GM18951 (cell line): ENCODE results near the gene PSMD2.

ENCODE experiments used
- POLR2A ChIP-seq: IDR thresholded peaks from 4 replicates; pipeline ENCODE4 v1.6.1; 2011; ENCODE audit warnings: mild to moderate bottlenecking; ENCODE audit not compliant: insufficient read length, insufficient read depth; ENCODE audit errors: extremely low read depth
- in situ Hi-C: fragments of 300-500 bp; cut with MboI; formaldehyde crosslinking; loops from one replicate; pipeline ENCODE4 v1.12.0; 2022; ENCODE audit warnings: low sequenced_read_pairs, mixed read lengths, inconsistent platforms; ENCODE audit not compliant: unreplicated experiment

PSMD2 gene

DNA sequence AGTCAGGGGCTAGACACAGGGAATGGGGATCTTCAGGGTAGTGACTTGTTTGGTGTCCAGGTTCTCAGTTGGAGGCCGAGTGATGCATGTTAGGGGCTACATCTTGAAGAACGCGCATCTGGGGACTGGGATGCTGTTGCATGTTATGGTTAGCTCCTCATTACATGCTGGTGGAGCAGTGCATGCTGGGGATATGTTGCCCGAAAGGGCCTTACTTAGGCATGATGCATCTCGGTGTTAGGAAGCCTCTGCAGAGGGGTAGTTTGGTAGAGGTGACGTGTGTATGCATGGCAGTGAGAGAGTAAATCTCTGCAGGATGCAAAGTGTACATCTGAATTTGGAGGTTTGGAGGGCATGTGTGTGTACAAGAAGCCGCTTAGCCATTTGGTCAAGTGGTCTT lies 17.8 kb downstream of the PSMD2 start:
- in situ Hi-C loops, result no loop called here
- TF ChIP-seq POLR2A, result no peak

DNA sequence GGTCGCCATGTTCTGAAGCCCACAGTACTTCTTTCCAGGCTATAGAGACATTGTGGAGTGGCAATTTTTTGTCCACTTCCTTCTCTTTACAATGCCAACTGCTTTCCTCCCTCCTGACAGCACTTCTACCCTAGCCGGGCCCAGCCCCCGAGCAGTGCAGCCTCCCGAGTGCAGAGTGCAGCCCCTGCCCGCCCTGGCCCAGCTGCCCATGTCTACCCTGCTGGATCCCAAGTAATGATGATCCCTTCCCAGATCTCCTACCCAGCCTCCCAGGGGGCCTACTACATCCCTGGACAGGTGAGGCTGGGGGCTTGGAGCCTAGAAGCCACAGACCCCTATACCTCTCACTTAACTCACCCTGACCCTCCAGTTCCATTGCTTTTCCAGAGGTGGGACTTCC lies 18.2 kb downstream of the PSMD2 start:
- in situ Hi-C loops, result no loop called here
- no peak for TF ChIP-seq POLR2A

DNA sequence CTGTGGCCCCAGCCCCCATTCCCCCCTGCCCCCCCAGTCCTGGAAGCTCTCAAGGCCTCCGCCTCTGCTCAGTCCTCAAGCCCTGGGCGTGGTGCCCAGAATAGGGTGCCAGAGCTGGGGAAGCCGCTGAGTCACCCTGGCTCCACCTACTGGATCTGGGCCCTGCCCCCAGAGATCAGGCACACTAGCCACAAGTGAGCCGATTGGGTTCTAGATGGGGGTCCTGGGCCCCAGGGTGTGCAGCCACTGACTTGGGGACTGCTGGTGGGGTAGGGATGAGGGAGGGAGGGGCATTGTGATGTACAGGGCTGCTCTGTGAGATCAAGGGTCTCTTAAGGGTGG lies 21.0 kb downstream of the PSMD2 start:
- in situ Hi-C loops, result no loop called here

DNA sequence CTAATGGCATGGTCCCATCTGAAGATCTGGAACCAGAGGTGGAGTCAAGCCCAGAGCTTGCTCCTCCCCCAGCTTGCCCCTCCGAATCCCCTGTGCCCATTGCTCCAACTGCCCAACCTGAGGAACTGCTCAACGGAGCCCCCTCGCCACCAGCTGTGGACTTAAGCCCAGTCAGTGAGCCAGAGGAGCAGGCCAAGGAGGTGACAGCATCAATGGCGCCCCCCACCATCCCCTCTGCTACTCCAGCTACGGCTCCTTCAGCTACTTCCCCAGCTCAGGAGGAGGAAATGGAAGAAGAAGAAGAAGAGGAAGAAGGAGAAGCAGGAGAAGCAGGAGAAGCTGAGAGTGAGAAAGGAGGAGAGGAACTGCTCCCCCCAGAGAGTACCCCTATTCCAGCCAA lies 22.6 kb downstream of the PSMD2 start:
- in situ Hi-C loops, result no loop called here
- TF ChIP-seq POLR2A, result no peak

More for the DNA sequence above, 21.0 kb downstream of the PSMD2 start:
- no peak for TF ChIP-seq POLR2A

DNA sequence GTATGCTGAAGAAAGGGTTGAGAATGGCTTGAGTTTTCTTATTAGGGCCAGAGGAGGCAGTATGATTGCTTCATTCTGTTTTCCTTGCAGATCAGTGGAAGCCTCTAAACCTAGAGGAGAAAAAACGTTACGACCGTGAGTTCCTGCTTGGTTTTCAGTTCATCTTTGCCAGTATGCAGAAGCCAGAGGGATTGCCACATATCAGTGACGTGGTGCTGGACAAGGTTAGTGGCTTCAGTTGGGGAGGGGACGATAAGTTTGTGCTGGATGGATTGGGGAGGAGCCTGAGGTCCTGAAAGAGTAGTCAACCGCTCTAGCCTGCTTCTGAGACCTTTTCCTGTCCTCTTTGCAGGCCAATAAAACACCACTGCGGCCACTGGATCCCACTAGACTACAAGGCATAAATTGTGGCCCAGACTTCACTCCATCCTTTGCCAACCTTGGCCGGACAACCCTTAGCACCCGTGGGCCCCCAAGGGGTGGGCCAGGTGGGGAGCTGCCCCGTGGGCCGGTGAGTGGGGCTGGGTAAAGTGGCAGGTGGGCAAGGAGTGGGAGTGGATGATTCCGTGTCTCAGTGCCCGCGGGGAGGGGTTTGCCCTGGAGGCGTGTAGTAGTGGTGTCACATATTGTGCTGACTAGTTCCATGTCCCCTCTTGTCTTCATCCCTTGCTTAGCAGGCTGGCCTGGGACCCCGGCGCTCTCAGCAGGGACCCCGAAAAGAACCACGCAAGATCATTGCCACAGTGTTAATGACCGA lies 23.9 kb downstream of the PSMD2 start:
- in situ Hi-C loops, result no loop called here
- no peak for TF ChIP-seq POLR2A

DNA sequence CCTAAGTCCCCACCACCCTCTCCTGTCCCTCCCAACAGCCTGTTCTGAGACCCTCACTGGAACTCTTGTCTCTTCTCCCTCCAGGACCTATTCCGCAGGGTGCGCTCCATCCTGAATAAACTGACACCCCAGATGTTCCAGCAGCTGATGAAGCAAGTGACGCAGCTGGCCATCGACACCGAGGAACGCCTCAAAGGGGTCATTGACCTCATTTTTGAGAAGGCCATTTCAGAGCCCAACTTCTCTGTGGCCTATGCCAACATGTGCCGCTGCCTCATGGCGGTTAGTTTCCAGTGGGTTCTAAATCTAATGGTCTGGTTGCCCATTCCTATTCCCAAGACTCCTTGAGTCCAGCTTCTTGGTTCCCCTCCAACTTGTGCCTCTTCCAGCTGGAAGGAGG lies 24.7 kb downstream of the PSMD2 start:
- in situ Hi-C loops, result no loop called here
- TF ChIP-seq POLR2A, result no peak

DNA sequence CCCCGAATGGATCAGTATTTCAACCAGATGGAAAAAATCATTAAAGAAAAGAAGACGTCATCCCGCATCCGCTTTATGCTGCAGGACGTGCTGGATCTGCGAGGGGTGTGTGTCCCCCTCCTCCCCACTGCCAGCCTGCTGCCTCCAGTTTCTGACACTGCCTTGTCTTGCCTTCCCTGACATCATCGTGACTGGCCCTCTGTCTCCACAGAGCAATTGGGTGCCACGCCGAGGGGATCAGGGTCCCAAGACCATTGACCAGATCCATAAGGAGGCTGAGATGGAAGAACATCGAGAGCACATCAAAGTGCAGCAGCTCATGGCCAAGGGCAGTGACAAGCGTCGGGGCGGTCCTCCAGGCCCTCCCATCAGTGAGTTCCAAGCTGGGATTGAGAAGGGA lies 26.2 kb downstream of the PSMD2 start:
- in situ Hi-C loops, result no loop called here
- no peak for TF ChIP-seq POLR2A

DNA sequence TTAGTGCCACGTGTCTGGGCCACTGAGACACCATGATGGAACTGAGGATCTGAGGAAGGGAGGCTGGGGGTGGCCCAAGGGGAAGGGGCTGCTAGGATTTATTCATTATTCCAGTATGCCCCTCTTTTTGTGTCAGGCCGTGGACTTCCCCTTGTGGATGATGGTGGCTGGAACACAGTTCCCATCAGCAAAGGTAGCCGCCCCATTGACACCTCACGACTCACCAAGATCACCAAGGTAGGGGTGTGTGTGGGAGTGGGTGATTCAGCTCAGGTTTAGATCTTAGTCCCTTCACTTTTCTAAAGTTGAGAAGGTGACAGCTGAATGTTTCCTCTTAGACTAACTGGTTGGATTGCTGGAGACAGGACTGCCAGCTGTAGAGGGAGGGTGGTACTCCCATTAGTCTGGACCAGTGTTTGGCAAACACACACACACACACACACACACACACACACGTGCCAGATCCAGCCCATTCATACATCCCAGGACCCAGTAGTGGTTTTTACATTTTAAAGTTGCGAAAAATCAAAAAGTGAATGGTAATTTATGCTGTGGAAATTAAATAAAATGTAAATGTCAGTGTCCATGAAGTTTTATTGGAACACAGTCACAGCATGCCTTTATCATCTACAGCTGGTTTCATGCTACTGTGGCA lies 26.8 kb downstream of the PSMD2 start:
- TF ChIP-seq POLR2A, result no peak
- in situ Hi-C loops, result no loop called here

DNA sequence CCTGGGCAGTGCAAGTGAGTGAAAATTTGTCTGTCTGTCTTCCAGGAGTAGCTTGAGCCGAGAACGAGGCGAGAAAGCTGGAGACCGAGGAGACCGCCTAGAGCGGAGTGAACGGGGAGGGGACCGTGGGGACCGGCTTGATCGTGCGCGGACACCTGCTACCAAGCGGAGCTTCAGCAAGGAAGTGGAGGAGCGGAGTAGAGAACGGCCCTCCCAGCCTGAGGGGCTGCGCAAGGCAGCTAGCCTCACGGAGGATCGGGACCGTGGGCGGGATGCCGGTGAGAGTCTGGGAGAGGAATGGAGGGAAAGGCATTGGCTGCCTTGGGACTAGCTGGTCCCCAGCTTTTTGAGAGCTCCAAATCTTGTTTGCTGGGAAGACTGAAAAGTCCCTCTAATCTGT lies 28.1 kb downstream of the PSMD2 start:
- TF ChIP-seq POLR2A, result no peak
- in situ Hi-C loops, result no loop called here

DNA sequence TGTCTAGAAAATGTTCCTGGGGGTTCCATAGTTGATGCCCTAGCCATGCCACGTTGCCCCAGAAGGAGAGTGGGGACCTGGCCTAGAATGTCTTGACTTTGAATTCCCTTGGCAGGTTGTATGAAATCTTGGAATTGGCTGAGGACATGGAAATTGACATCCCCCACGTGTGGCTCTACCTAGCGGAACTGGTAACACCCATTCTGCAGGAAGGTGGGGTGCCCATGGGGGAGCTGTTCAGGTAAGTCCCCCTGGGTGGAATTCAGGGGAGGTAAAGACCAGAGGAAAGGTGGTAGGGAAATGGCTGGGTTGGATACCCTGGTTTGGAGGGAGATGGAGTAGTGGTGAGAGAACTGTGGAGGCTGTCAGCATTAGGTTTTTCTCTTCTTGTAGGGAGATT lies 29.5 kb downstream of the PSMD2 start:
- in situ Hi-C loops, result no loop called here
- TF ChIP-seq POLR2A, result no peak

DNA sequence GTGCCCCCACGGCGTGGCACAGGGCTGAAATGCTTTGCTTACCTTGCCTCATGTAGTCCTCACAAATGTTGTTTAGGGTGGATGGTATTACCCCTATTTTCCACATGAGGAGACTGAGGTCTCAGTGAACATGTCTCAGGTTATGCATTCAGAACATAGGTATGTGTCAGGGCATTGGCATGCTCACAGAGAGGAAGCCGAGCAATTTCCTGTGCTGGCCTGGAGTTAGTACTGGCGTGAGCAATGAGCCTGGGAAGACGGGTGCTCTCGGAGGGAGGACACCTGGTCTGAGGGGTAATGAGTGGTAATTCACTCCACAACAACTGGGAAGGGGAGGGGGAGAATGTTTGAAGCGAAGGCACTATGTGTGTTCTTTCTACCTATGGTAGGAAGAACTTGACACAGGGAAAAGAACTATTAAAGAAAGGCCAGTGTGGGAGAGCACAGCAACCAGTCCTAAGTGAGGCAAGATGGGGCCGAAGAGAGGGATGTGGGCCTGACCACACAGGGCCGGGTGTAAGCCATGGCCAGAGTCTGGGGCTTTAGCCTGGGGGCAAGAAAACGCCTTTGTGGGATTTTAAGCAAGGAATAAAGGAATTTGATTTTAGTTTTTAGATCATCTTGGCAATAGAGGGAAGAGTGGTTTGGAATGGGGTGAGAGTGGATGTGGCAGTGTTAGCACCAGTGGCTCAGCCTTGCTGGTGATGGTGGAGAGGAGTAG lies 33.5 kb downstream of the PSMD2 start:
- TF ChIP-seq POLR2A, result no peak
- in situ Hi-C loops, result no loop called here

DNA sequence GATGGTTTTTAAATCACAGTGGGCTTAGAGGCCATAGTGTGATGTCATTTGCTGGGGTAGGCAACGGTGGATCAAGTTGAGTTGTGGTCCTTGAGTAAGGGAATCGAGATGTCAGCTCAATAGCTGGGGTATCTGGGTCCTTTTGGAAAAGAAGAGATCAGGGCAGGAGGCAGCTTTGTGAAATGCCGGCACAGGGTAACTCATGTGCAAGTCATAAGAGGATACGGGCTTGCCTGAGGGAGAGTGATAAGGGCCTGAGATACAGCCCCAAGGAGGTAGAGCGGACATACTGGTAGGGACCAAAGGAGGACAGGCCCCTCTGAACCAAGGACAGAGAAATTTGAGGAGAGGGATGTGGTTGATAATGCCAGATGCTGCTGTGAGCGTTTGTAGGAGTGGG lies 34.1 kb downstream of the PSMD2 start:
- no peak for TF ChIP-seq POLR2A
- in situ Hi-C loops, result no loop called here

DNA sequence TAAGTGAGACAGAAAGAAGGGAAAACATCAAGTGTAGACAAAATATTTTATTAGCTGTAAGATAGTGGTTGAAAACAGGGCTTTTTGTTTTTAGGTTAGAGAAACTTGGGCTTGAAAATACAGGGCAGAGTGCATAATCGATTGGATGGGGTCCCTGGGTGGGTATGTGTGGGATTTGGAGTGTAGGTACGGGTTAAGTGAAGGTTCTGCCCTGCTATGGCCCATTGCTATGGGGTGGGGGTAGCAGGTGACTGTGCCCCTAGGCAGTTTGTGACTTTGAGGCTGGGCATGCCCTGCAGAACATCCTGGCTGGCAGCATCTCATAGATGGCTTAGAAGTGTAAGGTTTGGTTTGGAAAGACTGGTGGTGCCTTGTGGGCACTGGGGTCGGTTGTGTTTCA lies 34.7 kb downstream of the PSMD2 start:
- in situ Hi-C loops, result no loop called here
- no peak for TF ChIP-seq POLR2A
